HG02938 (cell line): ENCODE data around the gene IGFN1.
"Not testable (repeated sequence)": the region's sequence is repeated elsewhere in the genome, so short reads cannot be mapped to it uniquely, and the experiment has no call there.

Experiments
- ATAC-seq: cut with Tn5 transposase; IDR thresholded peaks from one replicate; pipeline ENCODE4 v1.9.1; 2021; ENCODE audit warnings: mild to moderate bottlenecking, moderate library complexity; ENCODE audit not compliant: unreplicated experiment

IGFN1 gene

DNA sequence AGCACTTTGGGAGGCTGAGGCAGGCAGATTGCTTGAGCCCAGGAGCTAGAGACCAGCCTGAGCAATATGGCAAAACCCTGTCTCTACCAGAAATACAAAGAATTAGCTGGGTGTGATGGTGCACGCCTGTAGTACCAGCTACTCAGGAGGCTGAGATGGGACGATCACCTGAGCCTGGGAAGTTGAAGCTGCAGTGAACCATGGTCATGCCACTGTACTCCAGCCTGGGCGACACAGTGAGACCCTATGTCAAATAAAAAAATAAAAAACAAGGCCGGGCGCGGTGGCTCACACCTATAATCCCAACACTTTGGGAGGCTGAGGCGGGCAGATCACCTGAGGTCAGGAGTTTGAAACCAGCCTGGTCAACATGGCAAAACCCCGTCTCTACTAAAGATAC is 27.6 kb upstream of the IGFN1 start:
- not testable (repeated sequence) for ATAC-seq

GRCh38 chr1:201163707-201164106 is 26.9 kb upstream of the IGFN1 start:
- no peak for ATAC-seq

- no peak for ATAC-seq
Observed at GRCh38 chr1:201164645-201165044, 26.0 kb upstream of the IGFN1 start.

GRCh38 chr1:201167041-201167991 is 23.3 kb upstream of the IGFN1 start:
- no peak for ATAC-seq

DNA sequence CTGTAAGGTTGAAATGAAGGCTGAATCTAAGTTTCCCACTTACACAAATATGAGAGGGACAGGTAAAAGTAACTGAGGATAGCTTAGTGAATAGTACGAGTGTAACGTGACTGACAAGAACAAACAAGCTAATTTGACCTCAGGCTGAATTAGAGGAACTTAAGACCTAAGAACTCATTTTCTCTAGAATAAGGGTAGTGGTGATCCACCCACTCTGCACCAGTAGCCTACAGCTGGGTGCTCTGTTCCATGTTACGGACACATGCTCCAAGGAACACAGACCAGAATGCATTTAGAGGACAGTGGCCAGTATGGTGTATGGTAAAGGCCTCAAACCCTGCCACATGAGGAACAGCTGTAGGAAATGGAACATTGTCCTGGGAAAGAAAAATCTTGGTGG is 21.4 kb upstream of the IGFN1 start:
- ATAC-seq: no peak

DNA sequence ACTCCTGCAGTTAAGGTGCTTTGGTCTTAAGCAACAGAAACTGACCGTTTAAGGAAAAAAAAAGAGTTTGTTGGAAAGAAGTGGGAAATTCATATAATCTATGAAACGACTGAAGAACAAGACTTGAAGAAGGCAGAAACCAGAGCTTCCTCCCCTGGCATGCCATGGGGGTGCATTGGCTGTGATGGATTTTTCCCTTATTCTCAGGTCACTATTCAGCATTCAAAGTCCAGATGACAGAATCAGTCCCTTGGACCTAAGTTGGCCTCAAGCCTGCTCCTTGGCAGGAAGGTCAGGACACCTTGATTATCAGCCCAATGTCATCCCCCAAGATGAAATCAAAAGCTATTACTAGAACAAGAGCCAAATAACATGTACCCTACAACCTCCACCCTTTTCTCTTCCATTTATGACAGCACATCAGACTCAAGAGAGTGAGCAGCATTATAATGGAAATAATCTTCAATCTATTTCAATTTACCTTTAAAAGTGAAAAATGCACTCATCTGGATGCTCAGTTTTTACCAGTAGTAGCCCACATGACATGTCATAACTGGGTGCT is 20.6 kb upstream of the IGFN1 start:
- ATAC-seq: no peak

- ATAC-seq: peak; percentile 96
Observed at GRCh38 chr1:201170533-201171062, 20.0 kb upstream of the IGFN1 start.

- peak; percentile 34 for ATAC-seq
Observed at GRCh38 chr1:201171063-201172036, 19.3 kb upstream of the IGFN1 start.

DNA sequence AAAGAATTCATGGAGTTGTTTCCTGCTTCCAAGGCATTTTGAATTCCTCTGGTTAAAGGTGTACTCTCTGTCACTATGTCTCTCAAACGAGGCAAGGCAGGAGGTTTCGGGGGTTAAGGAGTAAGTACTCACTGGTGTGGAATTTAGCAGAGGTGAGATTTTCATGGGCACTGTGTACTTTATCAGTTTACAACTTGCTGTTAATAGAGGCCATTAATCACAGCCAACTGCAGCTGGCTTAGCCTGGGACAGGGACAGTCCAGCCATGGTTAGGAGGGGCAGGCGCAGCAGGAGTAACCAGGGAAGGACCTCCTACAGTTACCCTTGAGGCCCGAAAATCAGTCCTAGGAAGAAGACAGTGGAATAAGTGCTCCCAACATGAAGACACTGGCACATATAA is 18.3 kb upstream of the IGFN1 start:
- ATAC-seq: no peak

DNA sequence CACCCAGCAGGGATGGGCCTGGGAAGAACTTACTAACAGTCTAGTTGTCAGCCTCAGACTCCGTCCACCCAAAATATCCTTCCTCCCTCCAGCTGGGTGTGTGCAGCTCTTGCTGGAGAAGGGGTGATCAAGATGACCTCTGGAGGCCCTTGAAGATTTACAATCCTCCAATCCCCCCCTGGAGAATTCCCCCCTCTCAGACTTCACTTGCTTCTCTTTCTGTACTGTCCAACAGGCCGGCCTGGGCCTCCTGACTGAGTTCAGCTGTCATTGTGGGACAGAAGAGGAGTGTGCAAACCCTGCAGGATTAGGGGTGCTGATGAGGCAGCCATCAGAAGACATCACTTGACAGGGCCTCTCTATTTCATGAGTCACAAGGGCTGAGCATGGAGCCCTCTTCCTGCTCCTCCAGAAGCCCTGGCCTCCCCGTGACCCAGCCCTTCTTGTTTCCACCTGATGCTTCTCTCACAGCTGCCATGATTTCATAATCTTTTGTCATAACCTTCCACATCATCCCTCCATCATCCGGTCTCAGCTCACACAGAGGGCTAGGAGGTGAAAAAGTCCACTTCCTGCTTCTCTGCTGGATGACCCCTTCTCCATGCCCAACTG is 17.5 kb upstream of the IGFN1 start:
- ATAC-seq: no peak

- ATAC-seq: no peak
Observed at GRCh38 chr1:201173736-201174135, 16.9 kb upstream of the IGFN1 start.

- ATAC-seq: no peak
Observed at GRCh38 chr1:201175820-201176500, 14.7 kb upstream of the IGFN1 start.

GRCh38 chr1:201176940-201177339 is 13.7 kb upstream of the IGFN1 start:
- ATAC-seq: no peak

- ATAC-seq: no peak
Observed at GRCh38 chr1:201178718-201179117, 11.9 kb upstream of the IGFN1 start.

DNA sequence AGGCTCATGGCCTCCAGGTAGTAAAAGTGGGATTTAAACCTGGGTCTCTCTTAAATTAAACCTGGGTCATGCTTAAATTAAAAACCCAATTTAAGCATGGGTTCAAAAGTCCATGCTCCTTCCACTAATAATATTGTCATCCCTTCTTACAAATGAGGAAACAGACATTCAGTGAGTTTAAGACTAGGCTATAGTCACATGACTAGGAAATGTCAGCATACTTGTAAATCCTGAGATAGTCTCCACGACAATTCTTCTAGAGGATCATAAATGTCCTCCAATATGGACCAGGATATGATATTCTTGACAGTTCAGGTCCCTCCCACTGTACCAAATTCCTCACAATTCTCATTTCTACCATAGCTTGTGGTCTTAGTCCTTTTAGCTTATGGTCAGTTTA is 10.5 kb upstream of the IGFN1 start:
- ATAC-seq: no peak

DNA sequence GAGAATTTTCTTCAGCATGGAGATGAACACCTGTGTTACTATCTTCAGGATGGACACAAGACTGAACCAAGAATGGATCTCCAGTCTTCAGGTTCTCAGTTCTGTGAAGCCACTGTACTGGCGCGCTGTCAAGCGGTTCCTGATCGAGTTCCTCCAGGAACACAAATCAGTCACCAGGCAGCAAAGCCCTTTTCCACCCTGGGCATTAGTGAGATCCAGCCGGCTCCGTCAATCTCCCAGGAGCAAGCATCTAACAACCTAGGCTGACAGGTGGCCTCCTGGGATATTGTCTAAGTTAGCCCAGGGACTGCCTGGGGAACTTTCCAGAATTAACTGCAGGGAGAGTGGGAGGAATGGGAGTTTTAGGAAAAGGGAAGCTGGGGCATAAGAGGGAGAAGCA is 9.7 kb upstream of the IGFN1 start:
- ATAC-seq: no peak

DNA sequence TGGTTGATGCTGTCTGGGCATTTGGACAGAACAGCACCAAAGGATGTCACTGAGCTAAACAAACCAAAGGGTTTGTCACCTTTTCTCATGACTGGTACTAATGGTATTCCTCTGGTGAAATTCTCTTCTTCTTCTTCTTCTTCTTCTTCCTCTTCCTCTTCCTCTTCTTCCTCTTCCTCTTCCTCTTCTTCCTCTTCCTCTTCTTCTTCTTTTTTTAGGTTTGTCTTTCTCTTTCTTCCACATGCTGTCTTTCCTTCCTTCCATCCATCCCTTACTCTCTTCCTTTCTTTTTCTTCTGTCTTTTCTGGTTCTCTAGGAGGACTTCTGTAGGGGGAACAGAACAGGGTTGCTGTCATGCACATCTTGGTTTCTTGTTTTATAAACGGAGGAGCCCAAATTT is 9.3 kb upstream of the IGFN1 start:
- no peak for ATAC-seq

- ATAC-seq: no peak
Observed at GRCh38 chr1:201181726-201182125, 8.9 kb upstream of the IGFN1 start.

DNA sequence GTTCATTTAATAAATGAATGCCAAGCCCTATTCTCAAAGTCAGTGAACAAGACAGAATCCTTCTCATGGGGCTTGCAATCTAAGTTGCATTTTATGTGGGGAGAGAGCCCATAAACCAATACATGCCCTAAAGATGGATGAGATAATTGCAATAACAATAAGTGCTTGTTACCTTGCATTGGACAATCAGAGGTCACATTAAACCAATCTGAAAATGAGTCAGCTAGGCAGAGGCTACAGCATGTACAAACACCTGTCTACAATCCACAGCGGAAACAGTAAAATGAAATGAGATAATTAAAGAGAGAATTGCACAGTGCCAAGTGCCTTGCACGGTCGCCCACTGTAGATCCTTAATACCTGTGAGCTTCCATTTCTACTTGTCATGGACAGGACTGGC is 7.4 kb upstream of the IGFN1 start:
- ATAC-seq: no peak

- no peak for ATAC-seq
Observed at GRCh38 chr1:201183753-201184152, 6.9 kb upstream of the IGFN1 start.
